Sigmoid colon (tissue), 4 donors: ENCODE results near the gene TMCO2.

ENCODE experiments used
- CTCF ChIP-seq, 4 experiments: fragments of 450-650 bp in 3 of 4; fragments of 200-600 bp in 1 of 4; IDR thresholded peaks; one replicate each; pipeline ENCODE4 v1.5.1; 2016 to 2019; ENCODE audit warnings: antibody characterized with exemption in 4 of 4, mild to moderate bottlenecking in 3 of 4, moderate library complexity in 2 of 4
- EP300 ChIP-seq, 4 donors: sonication (generic); formaldehyde crosslinking; IDR thresholded peaks; one replicate each; pipeline ENCODE4 v1.6.1; 2017; ENCODE audit warnings: antibody characterized with exemption in 4 of 4
- POLR2AphosphoS5 ChIP-seq, 4 donors: sonication (generic); formaldehyde crosslinking; IDR thresholded peaks; one replicate each; pipeline ENCODE4 v1.6.1; 2017; ENCODE audit warnings: antibody characterized with exemption in 4 of 4

DNA sequence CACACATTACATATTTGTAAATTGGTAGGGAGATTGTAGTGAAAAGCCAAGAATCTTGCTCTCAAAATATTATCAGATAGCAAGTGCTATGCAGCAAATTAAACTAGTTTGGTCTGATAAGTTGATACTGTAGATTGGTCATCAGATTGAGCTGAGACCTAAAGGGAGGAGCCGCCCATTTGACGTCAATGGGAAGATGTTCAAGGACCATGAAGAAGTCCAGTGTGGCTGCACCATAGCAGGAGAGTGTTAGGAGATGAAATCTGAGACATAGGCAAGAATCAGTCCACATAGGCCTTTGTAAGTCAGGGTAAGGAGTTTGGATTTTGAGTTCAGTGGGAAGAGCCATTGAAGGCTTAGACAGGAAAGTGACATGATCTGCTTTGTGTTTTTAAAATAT lies 26.6 kb downstream of the TMCO2 start:
- TF ChIP-seq CTCF (IDR thresholded peaks at IDR 0.05) (no peak), EP300 (IDR thresholded peaks at IDR 0.05) (no peak), POLR2AphosphoS5 (IDR thresholded peaks at IDR 0.05) (no peak)
